NCI-H146 treated with DMSO at 0.1 percent for 48 hours (cell line): Measurements from ENCODE around the gene SH3D19.
A peak's percentile ranks its signal among the peaks of the same experiment; 100 is the strongest.
"Not testable (repeated sequence)": the region's sequence is repeated elsewhere in the genome, so short reads cannot be mapped to it uniquely, and the experiment has no call there.

Experiments used
- DNase-seq: peaks from one replicate; lab custom pipeline; 2025; ENCODE audit not compliant: unreplicated experiment; lab: John Stamatoyannopoulos, UW

SH3D19 gene

GRCh38 chr4:151104621-151105020 lies 220.8 kb downstream of the SH3D19 start:
- no peak for DNase-seq

GRCh38 chr4:151103758-151104157 lies 221.6 kb downstream of the SH3D19 start:
- no peak for DNase-seq

DNA sequence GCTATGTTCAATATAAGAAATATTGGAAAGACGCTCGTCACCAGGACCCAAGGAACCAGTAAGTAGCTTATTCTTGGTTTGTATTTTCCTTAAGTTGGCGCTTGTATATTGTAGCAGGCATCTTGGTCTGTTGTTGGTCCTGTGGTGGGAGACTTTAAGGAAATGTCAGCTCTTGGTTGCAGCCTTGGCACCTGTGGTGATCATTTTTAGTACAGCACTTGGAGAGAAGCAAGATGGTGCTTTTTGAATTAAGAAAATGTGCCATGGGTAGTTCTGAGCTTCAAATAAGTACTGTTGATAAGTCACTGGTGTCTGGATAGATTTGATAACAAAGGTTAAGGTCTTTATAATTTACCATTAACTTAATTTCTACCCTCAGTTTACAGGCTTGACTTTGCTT lies 224.9 kb downstream of the SH3D19 start:
- no peak for DNase-seq

DNA sequence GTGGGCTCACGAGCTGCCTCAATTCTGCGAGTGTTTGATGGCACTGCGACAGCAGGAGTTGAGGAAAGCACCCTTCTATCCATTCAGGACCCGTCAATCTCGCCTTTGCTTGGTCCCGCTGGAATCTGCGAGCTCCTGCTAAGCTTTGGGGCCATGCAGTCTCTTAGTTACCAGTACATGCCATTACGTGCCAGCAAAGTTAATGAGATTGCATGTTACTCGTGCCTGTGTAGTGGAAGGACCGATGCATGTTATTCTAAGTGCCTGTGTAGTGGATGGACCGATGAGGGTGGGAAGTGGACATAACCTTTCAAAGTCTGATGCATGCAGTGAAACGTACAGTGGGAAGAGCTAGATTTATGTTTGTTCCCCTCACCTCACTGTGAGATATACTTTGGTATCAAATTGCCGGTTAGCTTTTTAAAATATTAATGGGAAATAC lies 225.4 kb downstream of the SH3D19 start:
- no peak for DNase-seq

GRCh38 chr4:151099229-151099975 lies 226.0 kb downstream of the SH3D19 start, which contains the start of gene RPS3A:
Gene RPS3A, plus strand, starts transcription at chr4:151099628. Its CDS starts 25 bp downstream, at chr4:151099653.
- peak; percentile 79 for DNase-seq

- no peak for DNase-seq
These were observed 226.5 kb downstream of the SH3D19 start for GRCh38 chr4:151098979-151099228.

- DNase-seq: no peak
These were observed 227.6 kb downstream of the SH3D19 start for GRCh38 chr4:151097759-151098158.

DNA sequence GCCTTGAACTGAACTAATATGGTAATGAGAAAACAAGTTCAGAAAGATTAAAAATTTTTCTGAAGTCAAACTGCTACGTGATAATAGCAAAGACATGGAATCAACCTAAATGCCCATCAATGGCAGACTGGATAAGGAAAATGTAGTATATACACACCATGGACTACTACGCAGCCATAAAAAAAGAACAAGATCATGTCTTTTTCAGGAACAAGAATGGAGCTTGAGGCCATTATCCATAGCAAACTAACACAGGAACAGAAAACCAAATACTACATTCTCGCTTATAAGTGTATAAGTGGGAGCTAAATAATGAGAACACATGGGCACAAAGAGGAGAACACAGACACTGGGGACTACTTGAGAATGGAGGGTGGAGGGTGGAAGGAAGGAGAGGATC lies 230.3 kb downstream of the SH3D19 start:
- DNase-seq: no peak

DNA sequence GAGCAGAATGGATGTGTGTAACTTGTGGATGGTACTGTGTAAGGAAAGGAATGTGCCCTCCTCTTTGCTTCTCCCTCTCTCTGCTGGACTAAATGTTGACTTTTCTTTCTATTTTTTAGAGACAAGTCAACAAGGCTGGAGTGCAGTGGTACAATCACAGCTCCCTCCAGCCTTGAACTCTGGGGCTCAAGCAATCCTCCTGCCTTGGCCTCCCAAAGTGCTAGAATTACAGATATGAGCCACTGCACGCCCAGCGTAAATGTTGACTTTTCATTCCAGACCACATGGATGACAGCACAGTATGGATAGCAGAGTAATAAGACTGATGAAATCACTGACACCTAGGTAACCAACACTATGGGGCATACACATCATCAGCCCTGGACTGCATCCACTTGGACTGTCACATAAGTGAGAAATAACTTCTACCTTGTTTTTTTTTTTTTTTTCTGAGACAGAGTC lies 231.1 kb downstream of the SH3D19 start:
- no peak for DNase-seq

DNA sequence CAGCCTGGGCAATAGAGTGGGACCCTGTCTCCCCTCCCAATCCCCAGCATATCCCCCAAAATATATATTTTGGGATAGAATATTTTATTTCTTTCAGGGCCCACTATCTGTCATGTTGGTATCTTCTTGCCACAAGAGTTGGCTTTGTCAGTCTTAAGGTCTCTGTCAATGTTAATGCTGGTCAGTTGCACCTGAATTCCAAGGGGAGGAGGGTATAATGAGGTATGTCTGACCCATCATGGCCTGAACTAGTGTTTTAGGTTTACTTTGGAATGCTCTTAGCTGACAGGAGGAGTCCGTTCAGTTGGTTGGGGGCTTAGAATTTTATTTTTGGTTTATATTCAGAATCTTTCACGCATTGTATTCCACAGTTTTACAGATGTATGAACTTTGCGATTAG lies 232.2 kb downstream of the SH3D19 start:
- no peak for DNase-seq

DNA sequence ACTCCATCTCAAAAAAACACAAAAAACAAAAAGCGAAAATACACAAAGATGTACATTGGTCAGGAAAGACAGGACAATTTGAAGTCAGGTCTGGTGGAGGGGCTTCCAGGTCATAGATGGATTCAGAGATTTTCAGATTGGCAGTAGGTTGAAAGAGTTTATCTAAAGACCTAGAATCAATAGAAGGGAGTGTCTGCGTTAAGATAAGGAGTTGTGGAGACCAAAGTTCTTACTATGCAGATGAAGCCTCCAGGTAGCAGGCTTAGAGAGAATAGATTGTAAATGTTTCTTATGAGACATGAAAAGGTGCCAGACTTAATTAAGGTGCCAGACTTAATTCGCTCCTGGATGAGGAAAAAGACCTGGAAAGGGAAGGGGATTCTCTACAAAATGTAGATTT lies 232.9 kb downstream of the SH3D19 start:
- no peak for DNase-seq

- no peak for DNase-seq
These were observed 234.4 kb downstream of the SH3D19 start for GRCh38 chr4:151091047-151091446.

GRCh38 chr4:151087467-151087866 lies 237.9 kb downstream of the SH3D19 start:
- DNase-seq: no peak

GRCh38 chr4:151077978-151078377 lies 247.4 kb downstream of the SH3D19 start:
- DNase-seq: not testable (repeated sequence)

GRCh38 chr4:151074416-151074916 lies 250.9 kb downstream of the SH3D19 start:
- DNase-seq: no peak
